DOHH2 (cell line): ENCODE data around the gene NAIF1.

ENCODE experiments used
- H3F3A ChIP-seq: fragments of 200-600 bp; sonication (generic), shearing (Covaris generic); 2 replicates; pipeline ENCODE4 v1.6.0; 2016; ENCODE audit warnings: antibody characterized with exemption, mild to moderate bottlenecking; ENCODE audit not compliant: control insufficient read depth, insufficient read depth
- H3K27ac ChIP-seq: fragments of 200-600 bp; sonication (generic); 2 replicates; pipeline ENCODE4 v1.5.1; 2014; ENCODE audit warnings: low read depth, mild to moderate bottlenecking, low read length, moderate library complexity
- H3K27me3 ChIP-seq: fragments of 200-600 bp; sonication (generic); 2 replicates; pipeline ENCODE4 v1.6.1; 2014; ENCODE audit warnings: mild to moderate bottlenecking, low read length, mixed read lengths; ENCODE audit not compliant: control insufficient read depth
- H3K36me3 ChIP-seq: fragments of 200-600 bp; sonication (generic); 2 replicates; pipeline ENCODE4 v1.6.1; 2014; ENCODE audit warnings: mild to moderate bottlenecking, low read length, moderate library complexity, mixed read lengths; ENCODE audit not compliant: control insufficient read depth
- H3K4me1 ChIP-seq: fragments of 200-600 bp; sonication (generic); 2 replicates; pipeline ENCODE4 v1.6.1; 2014; ENCODE audit warnings: mild to moderate bottlenecking, low read length, mixed read lengths; ENCODE audit not compliant: control insufficient read depth
- H3K4me2 ChIP-seq: fragments of 200-600 bp; sonication (generic); 2 replicates; pipeline ENCODE4 v1.6.0; 2014; ENCODE audit warnings: mild to moderate bottlenecking, low read length, moderate library complexity
- H3K4me3 ChIP-seq: fragments of 200-600 bp; sonication (generic); 2 replicates; pipeline ENCODE4 v1.5.1; 2014; ENCODE audit warnings: mild to moderate bottlenecking, low read length, mixed read lengths
- H3K79me2 ChIP-seq: fragments of 200-600 bp; sonication (generic); 2 replicates; pipeline ENCODE4 v1.6.1; 2014; ENCODE audit warnings: mild to moderate bottlenecking, low read length, mixed read lengths; ENCODE audit not compliant: control insufficient read depth
- H3K9me2 ChIP-seq: fragments of 200-600 bp; sonication (generic); replicated peaks from 2 replicates; pipeline ENCODE4 v1.6.1; 2014; ENCODE audit warnings: mild to moderate bottlenecking, low read length, mixed read lengths; ENCODE audit not compliant: control insufficient read depth
- H3K9me3 ChIP-seq: fragments of 200-600 bp; sonication (generic); 2 replicates; pipeline ENCODE4 v1.6.1; 2014; ENCODE audit warnings: antibody characterized with exemption, low read length, mixed read lengths; ENCODE audit not compliant: control insufficient read depth, insufficient read depth
- H4K20me1 ChIP-seq: fragments of 200-600 bp; sonication (generic); 2 replicates; pipeline ENCODE4 v1.6.0; 2014; ENCODE audit warnings: low read depth, mild to moderate bottlenecking, antibody characterized with exemption, low read length, moderate library complexity; ENCODE audit not compliant: control insufficient read depth, insufficient read depth
- EZH2phosphoT487 ChIP-seq: fragments of 200-600 bp; sonication (generic); IDR thresholded peaks from 2 replicates; pipeline ENCODE4 v1.6.1; 2017; ENCODE audit warnings: borderline replicate concordance, mild to moderate bottlenecking, antibody characterized with exemption, low read length, moderate library complexity, mixed read lengths
- TF ChIP-seq, protein P1 (sequence below): fragments of 200-600 bp; sonication (generic); IDR thresholded peaks from one replicate; pipeline ENCODE4 v1.5.1; 2014; ENCODE audit warnings: antibody characterized with exemption, mild to moderate bottlenecking, low read depth, low read length; ENCODE audit not compliant: poor library complexity, severe bottlenecking

The NAIF1 gene

GRCh38 chr9:128020692-128021091 is 46.4 kb downstream of the NAIF1 start:
- no peak overlapping the region for H3K4me2 ChIP-seq
- H3K27me3 ChIP-seq: no peaks in the 10 kb centered on the region
- H3F3A ChIP-seq: peaks cover 4% of the 10 kb centered on the region; the same call in 1 of the 2 replicates
- no peaks in the 10 kb centered on the region for H3K79me2 ChIP-seq
- no peaks in the 10 kb centered on the region for H4K20me1 ChIP-seq
- no peak for TF ChIP-seq EZH2phosphoT487
- TF ChIP-seq, protein P1, sequence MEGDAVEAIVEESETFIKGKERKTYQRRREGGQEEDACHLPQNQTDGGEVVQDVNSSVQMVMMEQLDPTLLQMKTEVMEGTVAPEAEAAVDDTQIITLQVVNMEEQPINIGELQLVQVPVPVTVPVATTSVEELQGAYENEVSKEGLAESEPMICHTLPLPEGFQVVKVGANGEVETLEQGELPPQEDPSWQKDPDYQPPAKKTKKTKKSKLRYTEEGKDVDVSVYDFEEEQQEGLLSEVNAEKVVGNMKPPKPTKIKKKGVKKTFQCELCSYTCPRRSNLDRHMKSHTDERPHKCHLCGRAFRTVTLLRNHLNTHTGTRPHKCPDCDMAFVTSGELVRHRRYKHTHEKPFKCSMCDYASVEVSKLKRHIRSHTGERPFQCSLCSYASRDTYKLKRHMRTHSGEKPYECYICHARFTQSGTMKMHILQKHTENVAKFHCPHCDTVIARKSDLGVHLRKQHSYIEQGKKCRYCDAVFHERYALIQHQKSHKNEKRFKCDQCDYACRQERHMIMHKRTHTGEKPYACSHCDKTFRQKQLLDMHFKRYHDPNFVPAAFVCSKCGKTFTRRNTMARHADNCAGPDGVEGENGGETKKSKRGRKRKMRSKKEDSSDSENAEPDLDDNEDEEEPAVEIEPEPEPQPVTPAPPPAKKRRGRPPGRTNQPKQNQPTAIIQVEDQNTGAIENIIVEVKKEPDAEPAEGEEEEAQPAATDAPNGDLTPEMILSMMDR: peak; percentile 77
- H3K27ac ChIP-seq: no peak overlapping the region
- H3K4me1 ChIP-seq: peaks cover 42% of the 10 kb centered on the region
- H3K9me3 ChIP-seq: no peaks in the 10 kb centered on the region
- no peak overlapping the region for H3K4me3 ChIP-seq
- H3K9me2 ChIP-seq: no peaks in the 10 kb centered on the region
- no peaks in the 10 kb centered on the region for H3K36me3 ChIP-seq

DNA sequence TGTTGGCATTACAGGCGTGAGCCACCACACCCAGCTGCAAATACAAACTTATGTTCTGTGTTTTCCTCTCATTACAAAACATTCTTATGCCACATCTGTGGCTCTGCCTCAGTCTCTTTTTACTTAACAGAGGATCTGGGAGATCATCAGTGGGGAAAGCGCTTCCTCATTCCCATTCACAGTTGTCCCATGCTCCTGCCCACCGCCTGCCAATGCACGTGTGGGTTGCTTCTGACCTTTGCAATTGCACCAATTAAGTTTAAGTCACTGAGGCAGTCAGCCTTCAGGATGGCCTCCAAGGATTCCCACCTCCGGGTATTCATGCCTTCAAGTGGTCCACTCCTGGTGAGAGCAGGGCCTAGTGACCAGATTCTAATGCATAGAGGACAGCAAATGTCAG is 51.4 kb downstream of the NAIF1 start:
- no peaks in the 10 kb centered on the region for H4K20me1 ChIP-seq
- no peak overlapping the region for H3K27ac ChIP-seq
- peaks cover 26% of the 10 kb centered on the region for H3K4me1 ChIP-seq
- H3K79me2 ChIP-seq: no peaks in the 10 kb centered on the region
- H3K9me2 ChIP-seq: no peaks in the 10 kb centered on the region
- H3K4me2 ChIP-seq: no peak overlapping the region
- TF ChIP-seq, protein P1: no peak
- no peak for TF ChIP-seq EZH2phosphoT487
- H3K4me3 ChIP-seq: no peak overlapping the region
- no peaks in the 10 kb centered on the region for H3K27me3 ChIP-seq
- no peaks in the 10 kb centered on the region for H3F3A ChIP-seq
- no peaks in the 10 kb centered on the region for H3K9me3 ChIP-seq
- no peaks in the 10 kb centered on the region for H3K36me3 ChIP-seq
